Stimulated activated CD4-positive, alpha-beta T cell treated with anti-CD3 and anti-CD28 coated beads, Interleukin-12 subunit alpha, Interleukin-12 subunit beta, amount 100 ng/mL, for 48 hours (primary cell): Measurements from ENCODE around the gene RPS15A.
"Not testable (repeated sequence)": the region's sequence is repeated elsewhere in the genome, so short reads cannot be mapped to it uniquely, and the experiment has no call there.

Source experiments
- DNase-seq, 3 donors: peaks; one replicate each; pipeline ENCODE4 v3.0.0-alpha.2; 2020; ENCODE audit warnings: low read depth in 2 of 3, low spot score in 1 of 3

The RPS15A gene

GRCh38 chr16:18797746-18798145 lies 7.6 kb upstream of the RPS15A start:
- DNase-seq: no peak

GRCh38 chr16:18796377-18796776 lies 6.2 kb upstream of the RPS15A start:
- DNase-seq: no peak

GRCh38 chr16:18792836-18793433 lies 2.8 kb upstream of the RPS15A start:
- no peak for DNase-seq

GRCh38 chr16:18789515-18789849 lies 652 bp downstream of the RPS15A start:
- no peak for DNase-seq

- no peak for DNase-seq
Observed at GRCh38 chr16:18788828-18789514, 1.2 kb downstream of the RPS15A start.

GRCh38 chr16:18784917-18785623 lies 5.1 kb downstream of the RPS15A start:
- no peak for DNase-seq

- DNase-seq: no peak
Observed at GRCh38 chr16:18783430-18784341, 6.4 kb downstream of the RPS15A start.

GRCh38 chr16:18782697-18783429 lies 7.3 kb downstream of the RPS15A start:
- DNase-seq: no peak

- not testable (repeated sequence) for DNase-seq
Observed at GRCh38 chr16:18781232-18781631, 8.9 kb downstream of the RPS15A start.

- not testable (repeated sequence) for DNase-seq
Observed at GRCh38 chr16:18780460-18781026, 9.6 kb downstream of the RPS15A start.

GRCh38 chr16:18777664-18778063 lies 12.5 kb downstream of the RPS15A start:
- not testable (repeated sequence) for DNase-seq

- not testable (repeated sequence) for DNase-seq
Observed at GRCh38 chr16:18776334-18776733, 13.8 kb downstream of the RPS15A start.

- DNase-seq: not testable (repeated sequence)
Observed at GRCh38 chr16:18774651-18775050, 15.5 kb downstream of the RPS15A start.

GRCh38 chr16:18772171-18772570 lies 18.0 kb downstream of the RPS15A start:
- not testable (repeated sequence) for DNase-seq

GRCh38 chr16:18770336-18770962 lies 19.7 kb downstream of the RPS15A start:
- not testable (repeated sequence) for DNase-seq

GRCh38 chr16:18767217-18767616 lies 22.9 kb downstream of the RPS15A start:
- not testable (repeated sequence) for DNase-seq

GRCh38 chr16:18762713-18763112 lies 27.4 kb downstream of the RPS15A start:
- DNase-seq: not testable (repeated sequence)

GRCh38 chr16:18759598-18760520 lies 30.3 kb downstream of the RPS15A start:
- peak; percentile 11 to 41 (median 28) for DNase-seq
